KOPT-K1 (cell line): Measurements from ENCODE around the gene ZNF777.

Experiments
- H3K27ac ChIP-seq: fragments of 200-600 bp; sonication (generic); 2 replicates; pipeline ENCODE4 v1.5.1; 2016; ENCODE audit warnings: antibody characterized with exemption, mild to moderate bottlenecking, low read depth, low read length; ENCODE audit not compliant: poor library complexity, severe bottlenecking
- H3K36me3 ChIP-seq: fragments of 200-600 bp; sonication (generic); 2 replicates; pipeline ENCODE4 v1.5.1; 2017; ENCODE audit warnings: antibody characterized with exemption, mild to moderate bottlenecking, low read length, moderate library complexity; ENCODE audit not compliant: insufficient read depth
- H3K9me3 ChIP-seq: fragments of 200-600 bp; sonication (generic); 2 replicates; pipeline ENCODE4 v1.5.1; 2017; ENCODE audit warnings: antibody characterized with exemption, low read length, mild to moderate bottlenecking; ENCODE audit not compliant: insufficient read depth, poor library complexity, severe bottlenecking

ZNF777 gene

DNA sequence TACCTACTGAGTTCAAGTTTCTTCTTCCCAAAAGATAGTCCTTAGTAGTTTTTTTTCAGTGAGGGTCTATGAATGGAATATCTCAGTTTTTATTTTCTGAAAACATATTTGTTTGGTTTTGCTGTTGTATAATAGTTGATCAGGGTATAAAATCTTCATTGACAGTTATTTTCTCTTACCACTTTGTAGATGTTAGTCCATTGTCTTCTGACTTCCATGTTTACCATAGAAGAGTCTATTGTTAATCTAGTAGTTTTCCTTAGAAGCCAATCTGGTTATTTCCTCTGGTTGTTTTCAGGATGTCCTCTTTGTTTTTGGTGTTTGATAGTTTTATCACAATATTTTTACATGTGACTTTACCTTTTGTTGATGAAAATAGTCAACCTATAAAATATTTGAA lies 5.5 kb upstream of the ZNF777 start:
- no peak overlapping the region for H3K27ac ChIP-seq
- peaks cover 18% of the 10 kb centered on the region for H3K9me3 ChIP-seq
- peaks cover 4% of the 10 kb centered on the region; the same call in 1 of the 2 replicates for H3K36me3 ChIP-seq

- no peak overlapping the region for H3K27ac ChIP-seq
- H3K36me3 ChIP-seq: no peaks in the 10 kb centered on the region
- peaks cover 18% of the 10 kb centered on the region for H3K9me3 ChIP-seq
Measured at GRCh38 chr7:149463500-149464161, 2.8 kb upstream of the ZNF777 start.

DNA sequence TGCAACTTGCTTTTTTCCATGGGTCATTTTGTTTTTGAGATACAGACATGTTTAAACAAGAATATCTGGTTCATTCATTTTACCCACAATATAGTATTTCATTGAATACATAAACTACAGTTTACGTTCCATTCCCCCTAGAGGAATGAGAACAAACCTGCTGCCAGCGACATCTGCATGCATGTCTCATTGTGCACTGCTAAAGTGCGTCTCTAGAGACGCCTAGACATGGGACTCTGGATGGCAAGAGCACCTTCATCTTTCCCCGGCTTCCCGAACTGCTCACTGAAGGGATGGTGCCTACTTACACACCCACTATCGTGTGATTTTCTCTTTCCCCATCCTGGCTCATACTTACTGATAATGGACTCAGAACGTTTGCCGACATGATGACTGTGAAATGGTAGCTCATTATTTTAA lies 1.2 kb upstream of the ZNF777 start:
- H3K9me3 ChIP-seq: peaks cover 14% of the 10 kb centered on the region
- no peak overlapping the region for H3K27ac ChIP-seq
- H3K36me3 ChIP-seq: no peaks in the 10 kb centered on the region

- no peaks in the 10 kb centered on the region for H3K9me3 ChIP-seq
- peaks cover 23% of the 10 kb centered on the region; the same call in 1 of the 2 replicates for H3K36me3 ChIP-seq
- H3K27ac ChIP-seq: no peak overlapping the region
Measured at GRCh38 chr7:149459540-149460452, 1.1 kb downstream of the ZNF777 start.

DNA sequence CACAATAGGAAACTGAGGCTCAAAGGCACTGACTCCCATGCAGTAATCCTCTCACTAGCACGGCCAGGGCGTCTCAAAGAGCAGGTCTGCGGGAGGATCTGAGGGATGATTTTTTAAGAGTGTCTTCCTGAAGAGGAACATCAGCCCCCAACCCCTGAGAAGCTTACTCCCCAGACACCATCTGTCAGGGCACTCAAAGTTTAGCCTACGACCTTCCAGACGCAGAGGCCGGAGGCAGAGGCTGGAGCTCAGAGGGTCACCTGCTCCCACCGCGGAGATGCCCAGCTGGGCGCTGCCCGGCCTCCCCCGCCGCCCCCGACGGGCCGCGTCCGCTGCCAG lies 1.7 kb downstream of the ZNF777 start:
- Histone ChIP-seq H3K9me3 (no peaks in the 10 kb centered on the region), H3K36me3 (peaks cover 29% of the 10 kb centered on the region), H3K27ac (no peak overlapping the region)

DNA sequence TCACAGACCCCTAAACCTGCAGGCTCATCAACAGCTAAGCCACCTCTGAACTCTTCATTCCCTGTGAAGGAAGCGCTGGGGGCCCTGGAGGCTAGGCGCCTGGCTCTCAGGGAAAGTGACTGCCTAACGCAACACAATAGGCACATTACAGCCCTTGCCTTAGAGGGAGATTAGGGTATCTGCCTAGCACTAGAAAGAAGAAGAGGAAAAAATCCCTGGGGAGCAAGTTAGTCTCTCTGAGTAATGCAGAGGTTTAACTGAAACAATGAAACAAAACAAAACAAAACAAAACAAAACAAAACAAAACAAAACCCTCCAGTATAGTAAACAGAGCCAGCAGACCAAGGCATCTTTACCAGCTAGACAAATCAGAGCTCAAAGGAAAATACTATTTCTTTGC lies 2.6 kb downstream of the ZNF777 start:
- Histone ChIP-seq H3K27ac (no peak overlapping the region), H3K36me3 (peaks cover 38% of the 10 kb centered on the region), H3K9me3 (no peaks in the 10 kb centered on the region)

DNA sequence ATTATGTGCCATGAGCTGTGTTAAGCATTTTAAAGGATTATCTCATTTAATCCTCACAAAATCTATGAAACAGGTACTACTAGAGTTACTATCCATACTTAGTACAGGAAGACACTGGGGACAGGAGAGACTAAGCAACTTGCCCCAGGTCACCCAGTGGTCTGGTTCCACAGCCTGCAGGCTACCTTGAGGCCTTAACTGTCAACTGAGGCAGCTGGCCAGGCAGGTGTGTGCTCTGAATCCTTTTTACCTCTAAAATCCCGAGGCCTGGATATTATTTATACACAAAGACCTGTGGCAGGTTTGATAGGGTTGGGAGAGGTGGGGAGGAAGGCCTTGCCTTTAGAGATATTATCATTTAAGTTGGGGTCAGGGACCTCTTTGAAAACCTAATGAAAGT lies 3.1 kb downstream of the ZNF777 start:
- H3K27ac ChIP-seq: no peak overlapping the region

DNA sequence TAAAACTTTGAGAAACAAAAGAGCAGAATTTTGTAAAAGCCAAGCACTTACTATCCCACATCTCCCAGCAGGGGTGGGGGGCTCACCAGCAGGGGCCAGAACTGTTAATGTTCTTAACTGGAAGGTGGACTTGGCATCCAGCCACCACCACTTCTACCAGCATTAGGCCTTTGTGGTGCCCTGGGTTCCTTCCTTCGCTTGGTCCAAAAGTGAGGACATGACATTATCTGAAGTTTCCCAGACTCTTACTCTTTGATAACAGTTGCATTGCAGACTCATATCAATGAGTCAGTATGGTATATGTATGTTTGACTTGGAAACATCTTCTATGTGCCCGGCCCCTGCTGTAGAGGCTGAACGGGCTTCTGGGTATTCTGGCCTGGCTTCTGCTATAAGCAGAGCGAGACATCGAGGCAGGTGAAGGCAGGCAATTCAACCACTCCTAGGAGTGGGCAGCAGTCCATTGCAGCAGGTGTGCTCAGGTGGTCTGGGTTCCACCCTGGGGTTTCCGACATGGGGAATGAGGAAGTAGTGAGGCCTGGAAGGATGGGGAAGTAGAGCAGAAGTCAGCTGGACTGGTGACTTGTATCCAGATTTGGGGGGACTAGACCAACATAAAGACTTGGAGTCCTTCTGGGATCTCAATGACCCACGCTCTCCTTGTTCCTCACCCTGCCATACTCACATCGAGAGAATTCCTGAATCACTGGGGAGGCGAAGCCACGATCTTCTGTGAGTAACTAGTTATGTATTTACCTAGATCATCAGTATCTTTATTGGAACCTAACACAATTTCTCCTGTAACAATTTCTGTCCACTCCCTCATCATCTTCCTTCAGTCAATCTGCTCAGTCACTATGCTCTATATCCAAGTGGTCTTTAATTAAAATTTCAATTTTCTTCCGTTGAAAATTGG lies 4.1 kb downstream of the ZNF777 start:
- H3K36me3 ChIP-seq: peaks cover 44% of the 10 kb centered on the region
- no peak overlapping the region for H3K27ac ChIP-seq

More for the DNA sequence above, 3.1 kb downstream of the ZNF777 start:
- Histone ChIP-seq H3K36me3 (peaks cover 41% of the 10 kb centered on the region), H3K9me3 (no peaks in the 10 kb centered on the region)

GRCh38 chr7:149455175-149455950 lies 5.5 kb downstream of the ZNF777 start:
- Histone ChIP-seq H3K9me3 (no peaks in the 10 kb centered on the region), H3K27ac (no peak overlapping the region), H3K36me3 (peaks cover 57% of the 10 kb centered on the region)

More for the DNA sequence above, 4.1 kb downstream of the ZNF777 start:
- no peaks in the 10 kb centered on the region for H3K9me3 ChIP-seq

DNA sequence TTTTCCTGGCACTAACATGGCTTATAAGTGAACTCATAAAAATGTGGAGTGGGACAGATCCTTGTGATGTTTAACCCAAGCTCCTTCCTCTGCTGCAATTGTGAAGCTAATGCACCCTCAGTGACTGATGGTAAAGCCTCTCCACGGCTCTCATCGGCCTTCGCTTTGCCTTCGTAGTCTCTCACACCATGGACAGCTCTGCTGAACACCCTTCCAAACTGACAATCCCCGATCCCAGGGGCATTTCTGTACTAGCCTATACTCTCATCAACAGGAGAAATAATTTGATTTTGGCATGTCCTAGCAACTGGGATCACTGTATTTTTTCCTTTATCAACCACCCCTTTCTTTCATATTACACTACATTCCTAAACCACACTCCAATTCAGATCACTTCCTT lies 6.1 kb downstream of the ZNF777 start:
- H3K27ac ChIP-seq: no peak overlapping the region
- no peaks in the 10 kb centered on the region for H3K9me3 ChIP-seq
- H3K36me3 ChIP-seq: peaks cover 63% of the 10 kb centered on the region

DNA sequence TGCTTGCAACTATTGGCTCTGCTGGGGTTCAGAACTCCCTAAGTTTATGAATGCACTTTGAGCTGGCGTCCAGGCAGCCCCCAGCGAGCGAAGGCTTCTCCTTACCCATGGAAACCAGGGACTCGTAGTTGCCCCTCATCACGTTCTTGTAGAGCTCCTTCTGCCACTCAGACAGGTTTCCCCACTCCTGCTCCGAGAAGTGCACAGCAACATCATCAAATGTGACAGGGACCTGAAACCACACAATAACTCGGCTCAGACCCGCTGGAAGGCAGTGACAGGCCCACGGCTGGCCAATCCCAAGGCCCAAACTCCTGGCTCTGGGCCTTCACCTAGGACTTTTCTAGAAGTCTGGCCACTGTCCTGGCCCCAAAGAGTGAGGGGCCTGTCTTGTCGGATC lies 6.9 kb downstream of the ZNF777 start:
- Histone ChIP-seq H3K27ac (no peak overlapping the region), H3K9me3 (no peaks in the 10 kb centered on the region), H3K36me3 (peaks cover 70% of the 10 kb centered on the region)

DNA sequence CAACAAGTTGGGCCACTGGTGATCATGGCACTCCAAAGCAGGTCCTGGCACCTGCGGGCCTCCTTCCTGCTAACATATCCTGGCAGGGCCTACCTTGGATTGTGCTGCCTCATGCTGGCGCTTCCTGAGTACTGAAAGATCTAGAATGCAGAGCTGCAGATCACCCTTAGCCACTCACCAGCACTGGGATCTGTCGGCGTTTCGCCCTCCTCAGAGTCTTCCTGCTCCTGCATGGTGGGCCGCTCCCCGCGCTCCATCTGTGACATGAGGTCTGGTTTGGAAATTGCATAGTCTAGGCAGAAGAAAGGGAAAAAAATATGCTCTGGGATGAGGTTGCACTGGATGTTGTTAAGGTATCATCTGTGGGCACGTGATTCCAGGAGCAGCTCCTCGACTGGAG lies 10.0 kb downstream of the ZNF777 start:
- H3K27ac ChIP-seq: no peak overlapping the region
- H3K9me3 ChIP-seq: no peaks in the 10 kb centered on the region
- H3K36me3 ChIP-seq: peaks cover 87% of the 10 kb centered on the region

DNA sequence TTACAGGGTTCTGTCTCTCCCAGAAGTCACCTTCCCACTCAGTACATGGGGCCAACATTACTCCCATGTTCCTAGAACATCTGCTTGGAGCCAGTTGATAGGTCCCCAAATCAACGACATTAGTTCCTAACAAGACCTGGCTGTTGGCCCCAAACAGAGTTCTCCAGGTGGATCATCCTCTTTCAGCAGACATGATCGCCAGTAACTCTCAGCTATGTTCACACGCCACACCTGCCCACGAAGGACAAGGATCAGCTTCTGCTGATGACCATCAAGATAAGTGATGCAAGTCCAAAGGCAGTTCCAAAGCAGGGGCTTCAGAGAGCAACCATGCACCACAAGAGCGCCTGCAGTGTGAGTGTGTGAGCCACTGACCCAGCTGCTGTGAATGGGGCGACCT lies 11.0 kb downstream of the ZNF777 start:
- Histone ChIP-seq H3K36me3 (peaks cover 87% of the 10 kb centered on the region), H3K27ac (no peak overlapping the region), H3K9me3 (no peaks in the 10 kb centered on the region)

GRCh38 chr7:149448961-149449360 lies 11.9 kb downstream of the ZNF777 start:
- no peak overlapping the region for H3K27ac ChIP-seq
- no peaks in the 10 kb centered on the region for H3K9me3 ChIP-seq
- peaks cover 87% of the 10 kb centered on the region for H3K36me3 ChIP-seq
